Activated naive CD8-positive, alpha-beta T cell (primary cell): ENCODE measurements around the gene PHF14.

Experiments
- H3K27ac Mint-ChIP-seq: one replicate; pipeline ENCODE4 v1.8.0; 2021; ENCODE audit warnings: mixed read lengths
- H3K27me3 Mint-ChIP-seq: one replicate; pipeline ENCODE4 v1.8.0; 2021; ENCODE audit warnings: mixed read lengths
- H3K36me3 Mint-ChIP-seq: one replicate; pipeline ENCODE4 v1.8.0; 2021; ENCODE audit warnings: mixed read lengths
- H3K4me1 Mint-ChIP-seq: one replicate; pipeline ENCODE4 v1.8.0; 2021; ENCODE audit warnings: low read depth, mixed read lengths
- H3K4me3 Mint-ChIP-seq: one replicate; pipeline ENCODE4 v1.8.0; 2021; ENCODE audit warnings: mild to moderate bottlenecking, mixed read lengths
- H3K9me3 Mint-ChIP-seq: one replicate; pipeline ENCODE4 v1.8.0; 2021; ENCODE audit warnings: low read depth, mixed read lengths

The PHF14 gene

GRCh38 chr7:11109659-11110058, 136.0 kb downstream of the PHF14 start:
- no peaks in the 10 kb centered on the region for H3K4me1 Mint-ChIP-seq
- peaks cover 16% of the 10 kb centered on the region for H3K36me3 Mint-ChIP-seq
- H3K27ac Mint-ChIP-seq, result no peak overlapping the region

GRCh38 chr7:11120068-11120664, 146.5 kb downstream of the PHF14 start:
- H3K4me3 Mint-ChIP-seq, result no peak overlapping the region
- H3K9me3 Mint-ChIP-seq, result no peaks in the 10 kb centered on the region
- no peak overlapping the region for H3K27ac Mint-ChIP-seq
- peaks cover 7% of the 10 kb centered on the region for H3K4me1 Mint-ChIP-seq
- peaks cover 35% of the 10 kb centered on the region for H3K36me3 Mint-ChIP-seq
- no peaks in the 10 kb centered on the region for H3K27me3 Mint-ChIP-seq

More at GRCh38 chr7:11109659-11110058, 136.0 kb downstream of the PHF14 start:
- no peaks in the 10 kb centered on the region for H3K9me3 Mint-ChIP-seq
- no peaks in the 10 kb centered on the region for H3K27me3 Mint-ChIP-seq
- H3K4me3 Mint-ChIP-seq, result no peak overlapping the region

GRCh38 chr7:11120675-11121220, 147.1 kb downstream of the PHF14 start:
- H3K4me3 Mint-ChIP-seq, result no peak overlapping the region
- no peaks in the 10 kb centered on the region for H3K27me3 Mint-ChIP-seq
- H3K36me3 Mint-ChIP-seq, result peaks cover 30% of the 10 kb centered on the region
- H3K27ac Mint-ChIP-seq, result no peak overlapping the region
- H3K9me3 Mint-ChIP-seq, result no peaks in the 10 kb centered on the region
- peaks cover 9% of the 10 kb centered on the region for H3K4me1 Mint-ChIP-seq

- Mint-ChIP-seq H3K9me3 (no peaks in the 10 kb centered on the region), H3K36me3 (peaks cover 33% of the 10 kb centered on the region), H3K27me3 (no peaks in the 10 kb centered on the region), H3K27ac (no peak overlapping the region), H3K4me3 (no peak overlapping the region), H3K4me1 (peaks cover 31% of the 10 kb centered on the region)
Measured at GRCh38 chr7:11124856-11125559, 151.3 kb downstream of the PHF14 start.

- Mint-ChIP-seq H3K27me3 (no peaks in the 10 kb centered on the region), H3K36me3 (peaks cover 35% of the 10 kb centered on the region), H3K4me3 (no peak overlapping the region), H3K4me1 (peaks cover 28% of the 10 kb centered on the region), H3K27ac (no peak overlapping the region), H3K9me3 (no peaks in the 10 kb centered on the region)
Measured at GRCh38 chr7:11127114-11127785, 153.6 kb downstream of the PHF14 start.

GRCh38 chr7:11127988-11128387, 154.3 kb downstream of the PHF14 start:
- Mint-ChIP-seq H3K9me3 (no peaks in the 10 kb centered on the region), H3K4me1 (peaks cover 26% of the 10 kb centered on the region), H3K36me3 (peaks cover 32% of the 10 kb centered on the region), H3K4me3 (no peak overlapping the region), H3K27ac (no peak overlapping the region), H3K27me3 (no peaks in the 10 kb centered on the region)

GRCh38 chr7:11128498-11128897, 154.8 kb downstream of the PHF14 start:
- Mint-ChIP-seq H3K4me3 (no peak overlapping the region), H3K9me3 (no peaks in the 10 kb centered on the region), H3K36me3 (peaks cover 32% of the 10 kb centered on the region), H3K27me3 (no peaks in the 10 kb centered on the region), H3K4me1 (peaks cover 26% of the 10 kb centered on the region), H3K27ac (no peak overlapping the region)

GRCh38 chr7:11130012-11130411, 156.3 kb downstream of the PHF14 start:
- no peak overlapping the region for H3K27ac Mint-ChIP-seq
- H3K9me3 Mint-ChIP-seq, result no peaks in the 10 kb centered on the region
- H3K36me3 Mint-ChIP-seq, result peaks cover 37% of the 10 kb centered on the region
- H3K27me3 Mint-ChIP-seq, result no peaks in the 10 kb centered on the region
- H3K4me3 Mint-ChIP-seq, result no peak overlapping the region
- peaks cover 26% of the 10 kb centered on the region for H3K4me1 Mint-ChIP-seq

GRCh38 chr7:11130601-11131000, 156.9 kb downstream of the PHF14 start:
- H3K36me3 Mint-ChIP-seq, result peaks cover 37% of the 10 kb centered on the region
- H3K27ac Mint-ChIP-seq, result no peak overlapping the region
- peaks cover 25% of the 10 kb centered on the region for H3K4me1 Mint-ChIP-seq
- no peaks in the 10 kb centered on the region for H3K9me3 Mint-ChIP-seq
- H3K27me3 Mint-ChIP-seq, result no peaks in the 10 kb centered on the region
- no peak overlapping the region for H3K4me3 Mint-ChIP-seq

- Mint-ChIP-seq H3K36me3 (peaks cover 28% of the 10 kb centered on the region), H3K9me3 (no peaks in the 10 kb centered on the region), H3K4me1 (peaks cover 1% of the 10 kb centered on the region), H3K27me3 (no peaks in the 10 kb centered on the region), H3K4me3 (no peak overlapping the region), H3K27ac (no peak overlapping the region)
Measured at GRCh38 chr7:11133436-11133959, 159.8 kb downstream of the PHF14 start.

GRCh38 chr7:11135573-11135972, 161.9 kb downstream of the PHF14 start:
- Mint-ChIP-seq H3K27ac (no peak overlapping the region), H3K4me1 (no peaks in the 10 kb centered on the region), H3K36me3 (peaks cover 24% of the 10 kb centered on the region), H3K9me3 (no peaks in the 10 kb centered on the region), H3K4me3 (no peak overlapping the region), H3K27me3 (no peaks in the 10 kb centered on the region)

- no peak overlapping the region for H3K27ac Mint-ChIP-seq
Measured at GRCh38 chr7:11141541-11141940, 167.9 kb downstream of the PHF14 start.

GRCh38 chr7:11153694-11154093, 180.0 kb downstream of the PHF14 start:
- no peaks in the 10 kb centered on the region for H3K27me3 Mint-ChIP-seq
- peaks cover 9% of the 10 kb centered on the region for H3K36me3 Mint-ChIP-seq
- no peak overlapping the region for H3K27ac Mint-ChIP-seq
- no peaks in the 10 kb centered on the region for H3K9me3 Mint-ChIP-seq
- no peak overlapping the region for H3K4me3 Mint-ChIP-seq
- no peaks in the 10 kb centered on the region for H3K4me1 Mint-ChIP-seq

More at GRCh38 chr7:11141541-11141940, 167.9 kb downstream of the PHF14 start:
- Mint-ChIP-seq H3K27me3 (no peaks in the 10 kb centered on the region), H3K4me1 (no peaks in the 10 kb centered on the region), H3K9me3 (no peaks in the 10 kb centered on the region), H3K4me3 (no peak overlapping the region), H3K36me3 (peaks cover 14% of the 10 kb centered on the region)

- Mint-ChIP-seq H3K9me3 (no peaks in the 10 kb centered on the region), H3K4me1 (no peaks in the 10 kb centered on the region), H3K4me3 (no peak overlapping the region), H3K36me3 (peaks cover 9% of the 10 kb centered on the region), H3K27me3 (no peaks in the 10 kb centered on the region), H3K27ac (no peak overlapping the region)
Measured at GRCh38 chr7:11155883-11156282, 182.2 kb downstream of the PHF14 start.

- Mint-ChIP-seq H3K4me1 (no peaks in the 10 kb centered on the region), H3K9me3 (no peaks in the 10 kb centered on the region), H3K27me3 (no peaks in the 10 kb centered on the region), H3K36me3 (peaks cover 9% of the 10 kb centered on the region), H3K4me3 (no peak overlapping the region), H3K27ac (no peak overlapping the region)
Measured at GRCh38 chr7:11161499-11161898, 187.8 kb downstream of the PHF14 start.
